CD4-positive, alpha-beta T cell treated with Interleukin-15 for 4 hours (primary cell): ENCODE measurements around the gene SIRPA.

Experiments
- DNase-seq: peaks from one replicate; pipeline ENCODE4 v3.0.0-alpha.2; 2020; ENCODE audit warnings: low spot score

SIRPA gene

DNA sequence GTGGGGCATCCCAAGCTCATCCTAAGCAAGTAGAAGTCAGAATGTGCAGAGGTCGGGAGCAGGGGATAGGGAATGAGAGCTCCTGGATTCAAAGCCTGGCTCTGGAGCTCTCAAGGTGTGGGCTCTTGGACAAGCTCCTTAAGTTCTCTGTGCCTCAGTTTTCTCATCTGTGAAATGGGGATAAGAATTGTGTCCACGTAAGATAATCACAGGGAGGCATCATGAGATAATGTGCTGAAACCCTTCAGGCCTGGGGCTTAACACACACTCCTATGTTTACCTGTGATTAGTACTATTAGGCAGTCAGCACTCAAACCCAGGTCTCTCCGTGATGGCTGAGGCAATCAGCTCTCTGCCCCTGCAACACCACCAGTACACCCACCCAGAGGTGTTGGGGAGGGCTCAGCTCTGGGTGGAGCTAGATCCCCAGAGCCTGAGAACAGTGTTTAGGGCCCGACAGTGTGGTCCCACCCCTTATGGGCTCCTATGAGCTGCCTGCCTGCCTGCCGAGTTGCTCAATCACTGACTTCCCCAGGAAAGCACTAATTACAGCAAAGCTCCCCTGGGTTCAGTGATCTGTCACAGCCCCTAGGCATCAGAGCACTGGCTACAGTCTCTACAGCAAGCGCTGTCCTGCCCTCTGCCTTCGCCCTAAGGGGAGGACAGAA, 6.3 kb upstream of the SIRPA start:
- DNase-seq, result no peak

DNA sequence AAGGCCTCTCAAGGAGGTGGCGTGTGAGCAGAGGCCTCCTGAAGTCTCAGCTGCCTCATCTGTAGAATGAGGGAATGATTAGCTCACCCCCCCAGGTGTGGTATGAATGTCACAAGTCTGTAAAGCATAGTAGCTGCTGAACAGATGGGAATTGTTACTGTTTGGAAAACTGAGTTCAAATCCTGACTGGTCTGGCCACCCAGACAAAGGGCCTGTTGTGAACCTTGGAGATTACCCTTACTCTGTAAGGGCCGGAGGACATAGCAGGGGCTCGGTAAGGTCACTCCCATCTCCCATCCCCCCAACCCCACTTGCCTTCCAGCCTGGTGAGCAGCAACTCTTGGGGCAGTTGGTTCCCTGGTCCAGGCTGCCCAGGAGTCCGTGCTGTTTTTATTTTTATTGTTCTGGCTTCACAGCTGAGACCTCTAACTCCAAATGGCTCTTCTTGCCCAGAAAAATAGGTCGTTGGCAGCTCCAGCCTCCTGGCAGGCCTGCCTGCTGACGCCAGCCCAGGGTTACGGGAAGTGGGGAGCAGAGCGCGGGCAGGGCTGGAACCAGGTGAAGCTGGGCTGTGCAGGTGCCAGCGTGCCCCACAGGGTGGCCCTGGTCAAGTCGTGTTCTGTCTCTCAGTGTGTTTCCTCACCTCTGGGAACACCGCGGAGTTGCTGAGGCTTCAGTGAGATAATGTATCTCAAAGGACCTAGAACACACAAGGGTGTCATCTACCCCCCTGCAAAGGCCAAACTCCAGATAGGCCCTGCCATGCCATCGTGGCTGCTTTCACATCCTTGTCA, 4.5 kb upstream of the SIRPA start:
- DNase-seq, result no peak

DNA sequence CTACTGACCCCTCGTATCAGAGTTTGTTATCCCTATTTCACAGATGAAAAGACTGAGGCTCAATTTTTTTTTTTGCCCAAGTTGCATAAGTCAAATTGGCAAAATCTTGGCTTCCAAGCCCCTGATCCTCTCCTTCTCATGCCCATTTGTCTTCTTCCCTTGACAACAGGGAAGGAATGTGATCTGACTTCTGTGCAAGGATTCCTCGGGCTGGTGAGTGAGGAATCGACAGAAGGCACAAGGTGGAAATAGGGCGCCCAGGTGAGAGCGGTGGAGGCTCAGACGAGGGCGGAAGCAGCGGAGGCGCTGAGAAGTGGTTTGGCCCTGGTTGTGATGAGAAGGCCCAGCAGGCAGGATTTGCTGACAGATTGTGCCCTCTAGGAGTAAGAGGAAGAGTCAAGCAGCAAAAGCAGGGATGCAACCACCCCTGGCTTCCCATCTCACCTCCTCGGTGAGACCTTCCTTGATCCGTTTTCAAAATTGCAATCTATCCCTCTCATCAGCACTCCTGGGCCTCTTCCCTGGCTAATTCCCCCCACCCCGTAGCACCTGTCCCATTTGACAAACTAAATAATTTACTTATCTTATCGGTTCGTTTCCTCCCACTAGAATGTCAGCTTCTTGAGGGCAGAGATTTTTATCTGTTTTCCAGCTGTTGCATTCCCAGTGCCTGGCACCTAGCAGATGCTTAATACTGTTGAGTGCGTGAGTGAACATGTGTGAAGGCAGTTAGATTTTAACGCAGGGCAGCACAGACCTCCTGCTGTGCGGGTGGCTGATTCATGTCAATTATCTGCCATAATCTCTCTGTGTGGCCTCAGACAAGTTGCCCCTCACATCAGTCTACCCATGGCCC, 3.7 kb upstream of the SIRPA start:
- DNase-seq, result no peak

DNA sequence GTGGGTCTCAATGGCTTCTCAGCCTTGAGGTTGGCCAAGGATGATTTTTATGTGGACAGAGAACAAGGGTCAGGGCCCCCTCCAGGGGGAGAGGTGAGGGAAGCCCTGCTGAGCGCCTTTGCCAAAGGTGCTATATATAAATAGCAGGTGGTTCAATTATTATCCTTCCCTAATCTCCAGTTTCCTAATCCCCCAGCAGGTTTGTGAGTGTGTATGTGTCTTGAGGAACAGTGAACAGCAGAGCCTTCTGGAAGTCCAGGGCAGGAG, 3.2 kb upstream of the SIRPA start:
- no peak for DNase-seq

DNA sequence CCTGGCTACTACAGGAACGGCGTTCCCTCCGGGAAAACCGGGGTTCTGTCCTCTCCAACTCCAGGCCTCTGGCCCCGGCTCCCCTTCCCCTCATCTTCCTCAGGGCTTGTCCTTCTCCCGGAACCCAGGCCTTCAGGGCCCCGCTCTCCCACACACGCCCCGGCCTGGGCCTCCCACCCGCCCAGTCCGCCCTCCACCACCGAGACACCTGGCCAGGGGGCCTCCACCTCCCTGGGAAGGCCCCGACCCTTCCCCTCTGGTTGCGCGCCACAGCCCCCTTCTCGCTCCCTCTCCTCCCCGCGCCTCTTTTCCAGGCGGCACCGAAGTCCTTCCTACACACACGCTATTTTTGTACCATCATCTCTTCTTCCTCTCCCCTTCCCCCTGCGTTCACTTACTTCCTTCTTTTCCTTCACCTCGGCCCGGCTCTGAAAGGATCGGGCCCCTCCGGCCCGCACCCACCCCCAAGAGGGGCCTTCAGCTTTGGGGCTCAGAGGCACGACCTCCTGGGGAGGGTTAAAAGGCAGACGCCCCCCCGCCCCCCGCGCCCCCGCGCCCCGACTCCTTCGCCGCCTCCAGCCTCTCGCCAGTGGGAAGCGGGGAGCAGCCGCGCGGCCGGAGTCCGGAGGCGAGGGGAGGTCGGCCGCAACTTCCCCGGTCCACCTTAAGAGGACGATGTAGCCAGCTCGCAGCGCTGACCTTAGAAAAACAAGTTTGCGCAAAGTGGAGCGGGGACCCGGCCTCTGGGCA, 1.3 kb upstream of the SIRPA start:
- DNase-seq, result no peak

DNA sequence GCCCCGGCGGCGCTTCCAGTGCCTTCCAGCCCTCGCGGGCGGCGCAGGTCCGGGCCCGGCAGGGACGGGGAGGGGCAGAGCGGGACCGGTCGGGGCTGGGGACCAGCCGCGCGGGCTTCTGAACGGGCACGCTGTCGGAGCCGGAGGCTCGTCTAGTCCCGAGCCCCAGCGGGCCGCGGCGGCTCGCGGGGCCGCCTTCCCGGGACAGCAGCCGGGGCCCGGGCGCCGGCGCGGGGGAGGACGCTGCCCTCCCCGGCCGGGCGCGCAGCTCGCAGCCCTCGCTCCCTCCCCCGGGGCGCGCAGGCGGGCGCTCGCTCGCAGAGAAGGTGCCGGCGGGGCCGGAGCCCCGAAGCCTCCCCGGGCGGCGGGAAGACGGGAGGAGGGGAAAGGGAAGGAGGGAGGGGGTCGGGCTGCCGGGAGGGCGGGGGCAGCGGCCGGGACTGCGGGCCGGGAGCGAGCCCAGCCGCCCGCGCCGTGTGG, 696 bp upstream of the SIRPA start:
- no peak for DNase-seq

DNA sequence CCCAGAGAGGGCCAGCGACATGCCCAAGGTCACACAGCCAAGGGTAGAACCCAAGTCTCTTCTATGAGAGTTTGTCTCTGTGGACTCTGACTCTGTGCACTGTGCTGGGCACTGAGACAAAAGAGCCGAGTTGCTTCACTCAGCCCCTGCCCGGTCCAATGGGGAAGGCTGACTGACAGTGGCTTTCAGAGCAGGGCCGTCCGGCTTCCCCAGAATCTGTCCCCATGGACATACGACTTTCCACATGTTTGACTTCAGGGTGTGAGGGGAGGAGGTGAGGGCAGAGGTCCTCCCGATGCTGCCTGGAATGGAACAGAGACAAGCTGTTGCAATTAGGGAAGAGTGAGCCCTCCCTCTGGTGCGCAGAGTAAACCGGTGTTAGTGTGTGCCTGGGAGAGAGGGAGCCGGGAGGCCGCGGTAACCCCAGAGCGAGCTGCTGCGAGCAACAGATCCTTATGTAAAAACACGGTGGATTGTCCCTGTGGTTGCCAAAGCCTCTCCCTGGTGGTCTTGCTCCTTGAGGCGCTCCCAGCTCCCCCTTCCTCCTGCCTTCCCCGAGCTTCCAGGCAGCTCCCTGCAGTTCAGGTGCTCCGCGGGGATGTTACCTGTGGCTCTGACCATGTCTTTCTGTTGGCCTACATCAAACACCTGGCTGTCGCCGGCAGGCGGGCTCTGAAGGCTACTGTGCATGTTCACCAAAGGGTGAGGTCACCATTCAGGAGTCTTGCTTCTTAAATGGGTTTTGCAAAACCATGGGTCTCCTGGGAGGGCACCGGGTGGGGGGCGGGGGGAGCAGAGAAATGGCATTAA, 672 bp downstream of the SIRPA start:
- no peak for DNase-seq

DNA sequence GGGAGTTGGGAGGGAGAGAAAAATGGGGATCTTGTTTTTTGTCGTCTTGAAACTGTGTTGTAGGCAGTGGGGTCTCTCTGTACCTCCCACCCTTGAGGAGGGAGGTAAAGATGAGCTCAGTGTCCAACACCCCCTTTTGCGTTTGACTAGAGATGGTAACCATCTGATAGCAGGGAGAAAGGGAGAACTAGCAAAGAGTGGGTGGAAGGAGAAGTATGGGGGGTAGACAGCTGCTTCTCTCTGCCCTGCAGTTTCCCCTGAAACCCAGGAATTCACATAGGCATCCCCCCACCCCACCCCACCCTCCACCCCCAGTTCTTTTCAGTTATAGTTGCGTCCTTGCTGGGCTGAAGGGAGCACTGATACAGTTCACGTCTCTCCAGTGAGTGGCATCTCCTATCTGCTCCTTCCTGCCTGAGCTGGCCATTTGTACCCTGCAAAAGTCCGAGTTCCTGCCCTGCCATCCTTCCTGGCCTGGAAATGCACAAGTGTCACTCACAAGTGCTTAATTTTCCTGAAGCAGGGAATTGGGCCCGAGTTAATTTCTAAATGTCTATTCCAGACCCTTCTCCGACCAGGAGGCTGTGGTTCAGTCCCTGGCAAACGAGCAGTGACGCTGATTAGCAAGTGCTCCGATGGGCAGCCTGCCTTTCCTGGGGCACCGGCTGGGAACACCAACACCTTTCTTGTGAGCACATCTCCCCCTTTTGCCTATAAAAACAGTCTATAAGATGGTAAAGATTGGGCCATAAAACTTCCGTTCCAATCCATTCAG, 1.5 kb downstream of the SIRPA start:
- DNase-seq, result no peak

DNA sequence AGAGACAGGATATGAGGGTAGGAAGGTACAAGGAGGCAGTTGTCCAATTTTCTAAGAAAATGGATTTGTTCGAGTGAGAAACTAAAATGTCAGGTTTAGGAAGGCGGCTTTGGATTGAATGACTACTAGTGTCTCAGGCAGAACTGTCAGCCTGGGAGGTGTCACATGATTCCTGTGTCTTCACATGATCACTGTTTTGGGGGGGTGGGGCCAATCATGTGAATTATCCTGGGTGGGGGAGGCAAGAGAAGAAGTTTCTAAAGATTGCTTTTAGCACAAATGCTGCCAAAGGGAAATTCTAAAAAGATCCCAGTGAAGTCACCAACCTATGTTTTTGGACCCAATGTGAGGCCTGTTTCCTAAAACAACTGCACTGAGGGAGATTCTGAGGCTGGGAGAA, 2.3 kb downstream of the SIRPA start:
- DNase-seq, result no peak

DNA sequence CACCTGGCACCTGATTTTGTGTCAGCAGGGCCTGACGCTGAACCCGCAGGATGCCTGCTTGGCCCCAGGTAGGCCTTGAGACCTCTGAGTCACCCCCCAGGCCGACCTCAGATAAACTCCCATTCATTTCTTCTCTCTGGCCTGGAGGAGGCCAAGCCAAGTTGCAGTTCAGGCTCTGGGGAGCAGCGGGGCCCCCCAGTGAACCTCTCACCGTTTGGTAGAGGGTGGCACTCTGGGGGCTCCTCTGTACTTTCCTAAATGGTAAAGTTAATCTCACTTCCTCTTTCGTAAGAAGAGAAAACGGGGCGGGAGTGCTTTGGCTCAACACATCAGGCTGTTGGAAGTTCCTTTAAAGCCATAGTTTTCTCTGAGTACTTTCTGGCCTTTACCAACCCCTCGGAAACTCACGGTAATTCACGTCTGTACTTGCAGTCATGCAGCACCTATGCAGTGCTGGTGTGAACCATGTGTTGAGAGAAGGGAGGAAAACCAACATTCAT, 2.8 kb downstream of the SIRPA start:
- DNase-seq, result no peak

DNA sequence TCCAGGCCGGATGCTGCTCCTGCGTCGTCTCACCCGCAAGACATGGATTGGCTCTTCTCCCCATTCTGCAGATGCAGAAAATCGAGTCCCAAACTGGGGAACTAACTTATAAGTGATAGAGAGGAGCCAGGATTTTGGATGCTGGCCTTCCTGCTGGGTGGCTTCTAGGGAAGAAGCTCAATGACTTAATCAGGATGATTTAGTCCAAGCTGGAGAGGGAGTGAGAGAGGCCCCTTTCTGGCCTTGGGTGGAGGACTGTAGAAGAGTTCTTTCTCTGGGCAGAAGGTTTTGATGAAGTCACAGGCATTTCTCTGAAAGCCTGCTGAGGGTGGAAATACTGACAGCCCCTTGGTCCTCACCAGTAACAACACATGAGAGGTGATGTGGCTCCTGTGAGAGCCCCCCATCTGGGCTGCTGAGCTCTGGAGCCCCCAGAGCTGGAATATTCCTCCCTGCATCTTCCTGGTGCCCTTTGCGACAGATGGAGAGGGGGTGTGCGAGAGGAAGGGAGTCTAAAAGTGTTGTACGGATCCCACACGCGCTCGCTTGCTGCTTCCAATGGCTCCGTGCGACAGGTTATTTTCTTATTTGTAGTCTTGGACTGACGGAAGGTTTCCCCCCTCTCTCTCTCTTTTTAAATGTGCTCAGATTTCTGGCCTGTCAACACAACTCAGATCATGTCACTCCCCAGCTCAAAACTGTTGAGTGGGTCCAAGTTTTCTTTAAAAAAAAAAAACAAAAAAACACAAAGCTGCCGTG, 3.5 kb downstream of the SIRPA start:
- DNase-seq, result no peak

DNA sequence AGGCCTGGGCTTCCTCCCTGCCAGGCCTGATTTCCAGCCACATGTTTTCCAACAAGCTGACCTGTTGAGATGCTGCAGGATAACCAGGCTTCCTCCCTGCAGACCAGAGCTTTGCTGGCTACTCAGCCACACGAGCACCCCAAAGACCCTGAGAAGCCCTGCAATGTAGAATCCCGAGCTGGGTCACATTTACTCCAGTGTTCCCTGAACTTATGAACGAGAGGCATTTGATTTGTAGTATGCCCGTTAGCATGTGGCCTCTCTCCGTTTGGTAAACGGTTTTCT, 4.0 kb downstream of the SIRPA start:
- DNase-seq, result no peak

DNA sequence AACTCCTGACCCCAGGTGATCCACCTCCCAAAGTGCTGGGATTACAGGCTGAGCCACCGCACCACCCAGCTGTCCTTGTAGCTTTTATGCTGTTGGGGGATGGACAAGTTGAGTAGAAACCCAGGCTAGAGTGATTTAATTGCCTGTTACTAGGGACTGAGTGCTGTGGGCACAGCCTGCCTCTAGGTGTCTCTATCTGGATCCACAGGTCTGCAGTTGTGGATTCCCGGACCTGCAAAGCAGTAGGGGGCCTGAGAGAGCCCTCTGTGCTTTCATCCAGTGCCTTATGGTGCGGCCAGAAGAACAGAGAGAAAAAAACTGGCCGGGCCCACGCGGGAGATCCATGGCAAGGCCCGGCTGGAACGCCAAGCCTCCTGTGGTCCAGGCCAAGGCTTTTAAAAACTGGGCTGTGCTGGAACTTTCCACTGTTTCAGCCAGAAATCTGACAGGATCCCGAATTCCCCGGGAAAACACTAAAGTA, 5.2 kb downstream of the SIRPA start:
- DNase-seq, result no peak

DNA sequence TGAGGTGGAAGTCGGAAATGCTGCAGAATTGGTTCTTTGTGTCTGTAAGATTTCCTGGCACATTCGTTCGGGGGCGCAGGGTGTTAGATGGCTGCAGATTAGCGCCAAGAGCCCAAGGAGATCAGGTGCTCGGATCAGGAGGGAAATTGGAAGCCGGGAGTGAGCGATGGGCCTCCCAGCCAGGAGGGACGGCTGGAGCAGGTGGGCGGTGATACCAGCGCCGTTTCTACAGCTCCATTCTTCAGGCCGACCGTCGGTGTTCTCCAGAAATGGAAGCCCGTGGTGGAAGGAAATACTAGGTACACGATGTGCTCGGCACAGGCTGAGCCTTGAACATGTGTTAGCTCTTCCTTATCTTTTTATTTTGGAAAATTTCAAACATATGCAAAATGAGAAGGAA, 6.5 kb downstream of the SIRPA start:
- no peak for DNase-seq

DNA sequence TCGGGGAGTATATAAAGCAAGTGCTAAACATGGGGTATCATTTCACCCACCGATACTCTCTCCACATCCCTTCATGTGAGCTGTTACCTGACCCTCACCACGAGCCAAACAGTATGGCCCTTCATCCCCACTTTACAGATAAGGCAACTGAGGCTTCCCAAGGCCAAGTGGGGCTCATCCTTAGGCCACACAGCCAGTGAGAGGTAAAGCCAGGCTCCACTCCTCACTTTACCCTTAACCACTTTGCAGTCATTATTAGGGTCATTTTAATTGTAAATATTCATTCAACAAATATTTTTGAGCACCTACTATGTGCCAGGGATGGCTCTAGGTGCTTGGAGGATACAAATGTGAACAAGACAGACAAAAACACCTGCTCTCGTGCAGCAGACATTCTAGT, 7.0 kb downstream of the SIRPA start:
- DNase-seq, result no peak

DNA sequence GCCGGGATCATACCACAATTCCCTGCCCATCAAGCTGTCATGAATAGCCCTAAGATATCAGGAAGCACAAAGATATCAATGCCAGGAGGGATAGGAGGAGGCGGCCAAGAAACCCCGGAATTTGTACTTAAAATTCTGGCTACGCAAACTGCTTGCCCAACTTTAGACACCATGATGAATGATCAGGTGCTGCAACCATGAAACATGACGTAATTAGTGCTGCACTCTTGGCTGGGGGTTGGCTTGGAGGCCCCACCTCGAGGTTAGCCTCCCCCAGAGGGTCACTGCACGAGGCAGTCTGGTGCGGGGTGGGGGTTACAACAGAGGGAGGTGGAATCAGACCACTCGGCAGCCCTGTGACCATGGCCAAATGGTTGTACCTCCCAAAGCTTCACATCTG, 8.9 kb downstream of the SIRPA start:
- DNase-seq, result no peak

DNA sequence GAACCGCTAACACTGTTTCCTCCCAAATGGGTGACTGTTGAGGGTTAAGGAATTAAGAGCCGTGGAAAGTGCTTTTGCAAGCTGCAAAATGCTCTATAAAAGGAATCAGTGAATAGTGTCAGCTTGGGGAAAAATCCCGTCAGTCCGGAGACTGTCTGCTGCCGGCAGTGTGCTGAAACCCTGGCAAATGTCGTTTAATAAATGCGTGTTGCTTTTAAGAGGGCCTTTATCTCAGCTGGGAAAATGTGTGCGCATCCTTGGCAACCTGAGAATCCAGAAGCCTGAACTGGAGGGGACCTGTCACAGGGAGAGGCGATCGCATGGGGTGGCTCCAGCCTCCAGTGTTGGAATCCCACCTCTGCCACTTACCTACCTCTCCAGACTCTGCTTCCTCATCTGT, 9.8 kb downstream of the SIRPA start:
- DNase-seq, result no peak

DNA sequence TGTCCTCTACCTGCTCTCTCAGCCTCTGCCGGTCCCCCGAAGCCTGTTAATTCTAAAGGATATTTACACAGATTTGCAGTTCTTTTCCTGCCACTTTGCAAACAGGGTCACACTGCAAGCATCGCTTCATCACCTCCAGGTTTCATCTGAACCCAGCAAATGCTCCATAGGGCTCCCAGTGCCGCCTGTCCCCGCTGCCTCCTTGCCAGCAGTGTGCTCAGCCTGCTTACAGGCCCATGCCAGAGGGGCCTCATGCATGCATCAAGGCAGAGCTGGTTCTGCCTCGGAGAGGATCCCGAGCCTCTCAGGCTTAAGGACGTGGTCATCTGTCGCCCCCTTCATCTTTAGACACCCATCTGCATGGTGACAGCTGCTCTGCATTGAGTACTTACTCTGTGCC, 10.5 kb downstream of the SIRPA start:
- DNase-seq, result no peak

DNA sequence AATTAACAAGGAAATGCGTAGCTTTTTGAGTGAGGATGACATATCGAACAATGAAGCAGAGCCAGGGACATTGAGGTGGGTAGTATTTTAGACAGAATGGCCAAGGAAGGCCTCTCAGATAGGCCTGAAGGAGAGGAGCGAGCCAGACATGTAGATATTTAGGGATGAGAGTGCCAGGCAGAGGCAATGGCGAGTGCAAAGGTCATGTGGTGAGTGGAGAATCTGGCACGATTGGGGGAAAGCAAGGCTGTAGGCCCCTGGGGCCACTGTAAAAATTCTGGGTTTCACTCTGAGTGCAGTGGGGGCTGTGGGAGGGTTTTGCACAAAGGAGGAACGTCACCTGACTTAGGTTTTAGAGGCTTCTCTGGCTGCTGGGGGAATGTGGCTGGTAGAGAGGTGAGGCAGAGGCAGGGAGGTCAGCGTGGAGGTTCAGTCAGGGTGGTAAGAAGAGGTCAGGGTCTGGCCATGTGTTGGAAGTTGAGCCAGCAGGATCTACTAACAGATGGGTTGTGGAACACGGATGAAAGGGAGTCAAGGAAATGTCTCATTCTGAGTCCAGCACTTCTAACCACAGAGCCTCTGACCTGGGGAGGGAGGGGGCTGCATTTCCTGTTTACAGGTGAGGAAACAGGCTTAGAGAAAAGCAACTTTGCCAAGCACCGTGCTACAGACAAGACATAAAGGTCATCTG, 11.3 kb downstream of the SIRPA start:
- DNase-seq, result no peak
